Endodermal cell (in vitro differentiated cells): Measurements from ENCODE around the gene ATXN7L3. TPM values are rescaled to one million over a fixed set of nuclear protein-coding genes. Genes with fewer than 3 reads are reported as not detected.

Experiments
- DNase-seq: peaks from one replicate; pipeline ENCODE4 v3.0.0-alpha.2; 2017
- H3K27ac ChIP-seq: 2 replicates; pipeline ENCODE4 v1.5.1; 2013; ENCODE audit warnings: mild to moderate bottlenecking, low read depth, low read length, moderate library complexity
- H3K27me3 ChIP-seq: 2 replicates; pipeline ENCODE4 v1.6.1; 2013; ENCODE audit warnings: mild to moderate bottlenecking, low read length, moderate library complexity; ENCODE audit not compliant: insufficient read depth, control insufficient read depth, poor library complexity, severe bottlenecking
- H3K36me3 ChIP-seq: 2 replicates; pipeline ENCODE4 v1.7.0; 2013; ENCODE audit warnings: mild to moderate bottlenecking, low read length, moderate library complexity; ENCODE audit not compliant: control insufficient read depth, insufficient read depth
- H3K4me1 ChIP-seq: one replicate; pipeline ENCODE4 v1.7.0; 2013; ENCODE audit warnings: low read length; ENCODE audit not compliant: control insufficient read depth, insufficient read depth
- H3K4me3 ChIP-seq: 2 replicates; pipeline ENCODE4 v1.5.1; 2013; ENCODE audit warnings: mild to moderate bottlenecking, low read length, moderate library complexity
- H3K9ac ChIP-seq: 2 replicates; pipeline ENCODE4 v1.6.1; 2013; ENCODE audit warnings: mild to moderate bottlenecking, low read length, moderate library complexity; ENCODE audit not compliant: poor library complexity, severe bottlenecking; ENCODE audit errors: extremely low read depth
- H3K9me3 ChIP-seq: 2 replicates; pipeline ENCODE4 v1.6.1; 2013; ENCODE audit warnings: mild to moderate bottlenecking, low read length, moderate library complexity; ENCODE audit not compliant: control insufficient read depth
- H3K27ac Mint-ChIP-seq: 2 replicates; pipeline ENCODE4 v1.8.0; 2020; ENCODE audit warnings: mixed read lengths
- H3K27me3 Mint-ChIP-seq: 2 replicates; pipeline ENCODE4 v1.8.0; 2021; ENCODE audit warnings: mild to moderate bottlenecking, mixed read lengths; ENCODE audit not compliant: insufficient read depth
- H3K36me3 Mint-ChIP-seq: 2 replicates; pipeline ENCODE4 v1.8.0; 2020; ENCODE audit warnings: low read depth, mixed read lengths
- H3K4me1 Mint-ChIP-seq: 2 replicates; pipeline ENCODE4 v1.8.0; 2020; ENCODE audit warnings: mixed read lengths
- H3K4me3 Mint-ChIP-seq: 2 replicates; pipeline ENCODE4 v1.8.0; 2020; ENCODE audit warnings: mild to moderate bottlenecking, moderate library complexity, mixed read lengths
- H3K9me3 Mint-ChIP-seq: 2 replicates; pipeline ENCODE4 v1.8.0; 2020; ENCODE audit warnings: mild to moderate bottlenecking, mixed read lengths
- CTCF ChIP-seq: fragments of 200-600 bp; sonication (generic); conservative IDR thresholded peaks from 2 replicates; pipeline ENCODE4 v1.5.0; 2021; ENCODE audit warnings: antibody characterized with exemption, mild to moderate bottlenecking
- WGBS, 2 experiments: methylation state at CpG; one replicate each; pipeline versions ENCODE4 v1.1.5 to v1.1.7; 2013; ENCODE audit warnings: missing lambda C conversion rate in 2 of 2, mixed read lengths in 1 of 2; ENCODE audit not compliant: insufficient coverage in 1 of 2, insufficient read length in 1 of 2; 5-methylcytosine and 5-hydroxymethylcytosine counted together
- total RNA-seq, 2 donors: library from RNA; stranded (reverse); fragmentation: NEBNext Ultra II Directional in 1 of 2; extraction: Animal tissue kit (Norgen Biotek cat#: 25700) in 1 of 2; gene quantifications; 2 replicates in 1 of 2; 3 replicates in 1 of 2; pipeline ENCODE4 v1.2.1, GENCODE V29; 2021

Gene ATXN7L3
- total RNA-seq, 2 donors from 2014 or later: 118 to 144 TPM

- Histone ChIP-seq H3K4me1 (peaks cover 12% of the 10 kb centered on the region), H3K27me3 (no peaks in the 10 kb centered on the region), H3K36me3 (no peaks in the 10 kb centered on the region), H3K9me3 (no peaks in the 10 kb centered on the region), H3K4me3 (no peak overlapping the region), H3K27ac (no peak overlapping the region), H3K9ac (no peak overlapping the region)
- no peak for TF ChIP-seq CTCF
- Mint-ChIP-seq H3K9me3 (no peaks in the 10 kb centered on the region), H3K27ac (peak overlapping the region; percentile 44), H3K4me1 (peaks cover 16% of the 10 kb centered on the region), H3K27me3 (no peaks in the 10 kb centered on the region), H3K4me3 (no peak overlapping the region), H3K36me3 (peaks cover 4% of the 10 kb centered on the region)
- DNase-seq: no peak
- WGBS, 2 experiments: 69 to 81% methylated on average over 3 to 5 of the region's 5 CpGs
Measured at GRCh38 chr17:44170135-44170498, 29.6 kb downstream of the ATXN7L3 start.

GRCh38 chr17:44167181-44167861, 32.4 kb downstream of the ATXN7L3 start:
- no peaks in the 10 kb centered on the region for H3K27me3 Mint-ChIP-seq
- peaks cover 16% of the 10 kb centered on the region for H3K4me1 Mint-ChIP-seq
- Histone ChIP-seq H3K27ac (no peak overlapping the region), H3K9me3 (no peaks in the 10 kb centered on the region), H3K4me3 (no peak overlapping the region), H3K27me3 (no peaks in the 10 kb centered on the region), H3K36me3 (peaks cover 7% of the 10 kb centered on the region), H3K9ac (no peak overlapping the region), H3K4me1 (peaks cover 12% of the 10 kb centered on the region)
- peak; percentile 58 for DNase-seq
- no peaks in the 10 kb centered on the region for H3K9me3 Mint-ChIP-seq
- peaks cover 7% of the 10 kb centered on the region for H3K36me3 Mint-ChIP-seq
- H3K4me3 Mint-ChIP-seq: no peak overlapping the region
- peak overlapping the region; percentile 89 for H3K27ac Mint-ChIP-seq
- TF ChIP-seq CTCF: no peak
- WGBS, 2 experiments: 88 to 100% methylated on average over 3 to 7 of the region's 7 CpGs

- Mint-ChIP-seq H3K4me1 (peaks cover 10% of the 10 kb centered on the region), H3K27me3 (no peaks in the 10 kb centered on the region), H3K4me3 (no peak overlapping the region), H3K9me3 (no peaks in the 10 kb centered on the region), H3K27ac (no peak overlapping the region), H3K36me3 (peaks cover 28% of the 10 kb centered on the region)
- Histone ChIP-seq H3K4me1 (no peaks in the 10 kb centered on the region), H3K27me3 (no peaks in the 10 kb centered on the region), H3K9ac (no peak overlapping the region), H3K36me3 (peaks cover 32% of the 10 kb centered on the region), H3K4me3 (no peak overlapping the region), H3K9me3 (no peaks in the 10 kb centered on the region), H3K27ac (no peak overlapping the region)
- WGBS, 2 experiments: 93% methylated on average over 1 of the region's 1 CpG; no CpG with 5 or more reads in 1 of the 2 experiments
- DNase-seq: no peak
- TF ChIP-seq CTCF: no peak
Measured at GRCh38 chr17:44164476-44164875, 35.2 kb downstream of the ATXN7L3 start.
